Right renal pelvis (tissue), 4 donors: ENCODE measurements around the gene SOHLH2. TPM values are rescaled to one million over a fixed set of nuclear protein-coding genes. Genes with fewer than 3 reads are reported as not detected.

ENCODE experiments used
- DNase-seq, 4 donors: peaks; one replicate each; pipeline ENCODE4 v3.0.0-alpha.2; 2013; ENCODE audit warnings: low read depth in 4 of 4, low spot score in 3 of 4, missing footprints in 1 of 4
- polyA plus RNA-seq, 4 donors: library from polyadenylated mRNA; unstranded; fragments of 120-200 nt; gene quantifications; one replicate each; pipeline ENCODE4 v1.2.1, GENCODE V29; 2013; ENCODE audit not compliant: insufficient read length in 4 of 4

The SOHLH2 gene
- polyA plus RNA-seq, 4 donors, result 1.3 to 3.7 (median 3.4) TPM

DNA sequence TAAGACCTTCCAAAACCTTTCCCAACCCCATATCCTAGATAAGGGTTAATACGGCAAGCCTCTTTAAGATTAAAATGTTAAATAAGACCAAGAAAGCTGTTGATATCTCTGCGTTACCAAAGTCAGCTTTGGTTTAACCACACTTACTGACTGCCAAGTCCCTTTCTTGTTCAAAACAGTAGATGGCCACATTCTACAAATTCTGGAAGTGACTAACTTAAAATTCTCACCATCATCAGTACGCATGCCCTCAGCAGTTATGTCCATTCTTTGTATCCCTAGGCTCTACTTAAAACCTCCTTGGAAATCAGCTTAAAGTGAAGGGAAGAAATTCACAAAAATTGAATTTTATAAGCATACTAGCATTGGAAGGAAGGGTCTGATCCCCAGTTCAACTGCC lies 23.6 kb downstream of the SOHLH2 start:
- DNase-seq, result no peak

DNA sequence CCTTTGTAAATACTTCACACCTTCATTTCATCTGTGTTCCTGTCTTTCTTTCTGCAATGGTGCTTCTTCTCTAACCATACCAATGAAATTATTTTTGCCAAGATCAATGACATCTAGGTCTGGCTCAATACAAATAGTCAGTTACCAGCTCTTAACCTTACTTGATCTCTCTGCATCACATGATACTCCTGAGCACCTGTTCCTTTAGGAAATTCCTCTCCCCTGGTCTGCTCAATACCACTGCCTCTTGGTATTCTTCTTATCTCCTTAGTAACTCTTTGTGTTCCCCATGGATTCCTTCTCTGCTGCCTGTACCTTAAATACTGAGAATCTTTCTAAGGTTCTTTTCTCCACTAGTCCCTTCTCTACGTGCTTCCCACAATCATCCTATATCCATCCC lies 25.9 kb downstream of the SOHLH2 start:
- no peak for DNase-seq

GRCh38 chr13:36183901-36184300 lies 30.5 kb downstream of the SOHLH2 start:
- DNase-seq, result no peak

GRCh38 chr13:36175621-36176020 lies 38.7 kb downstream of the SOHLH2 start:
- no peak for DNase-seq

GRCh38 chr13:36174923-36175322 lies 39.4 kb downstream of the SOHLH2 start:
- DNase-seq, result no peak

DNA sequence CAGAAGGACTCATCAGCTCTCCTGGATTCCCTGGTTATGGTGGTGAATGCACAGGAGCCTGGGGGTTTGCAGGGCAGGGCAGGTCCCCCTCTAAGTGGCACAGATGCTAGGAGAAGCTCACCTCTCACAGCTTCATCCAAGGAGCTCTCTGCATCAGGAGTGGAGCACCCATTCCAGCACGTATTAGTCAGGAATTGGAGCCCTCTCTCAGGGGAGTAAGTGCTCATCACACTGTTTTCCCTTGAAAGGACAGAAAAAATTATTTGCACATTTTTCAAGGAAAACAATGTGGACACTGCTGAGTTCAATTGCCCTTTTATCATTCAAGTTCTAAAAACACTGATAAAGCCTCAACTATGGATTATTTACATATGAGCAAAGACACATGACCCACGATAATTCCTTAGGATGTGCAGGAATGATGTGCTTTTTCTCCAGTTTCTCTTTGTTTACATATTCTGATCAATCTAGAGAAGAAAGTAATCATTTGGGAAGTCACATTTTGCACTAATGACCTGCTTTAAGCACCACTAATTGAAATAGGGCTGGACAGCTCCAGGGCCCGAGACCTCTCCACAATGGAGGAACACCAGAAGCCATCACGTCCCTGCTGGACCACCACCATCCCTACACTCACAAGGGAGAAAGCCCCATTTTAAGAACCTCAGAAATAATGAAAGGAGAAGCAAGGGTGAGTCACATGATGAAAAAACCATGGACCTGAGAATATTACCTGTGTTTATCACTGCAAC lies 40.6 kb downstream of the SOHLH2 start:
- DNase-seq, result no peak

DNA sequence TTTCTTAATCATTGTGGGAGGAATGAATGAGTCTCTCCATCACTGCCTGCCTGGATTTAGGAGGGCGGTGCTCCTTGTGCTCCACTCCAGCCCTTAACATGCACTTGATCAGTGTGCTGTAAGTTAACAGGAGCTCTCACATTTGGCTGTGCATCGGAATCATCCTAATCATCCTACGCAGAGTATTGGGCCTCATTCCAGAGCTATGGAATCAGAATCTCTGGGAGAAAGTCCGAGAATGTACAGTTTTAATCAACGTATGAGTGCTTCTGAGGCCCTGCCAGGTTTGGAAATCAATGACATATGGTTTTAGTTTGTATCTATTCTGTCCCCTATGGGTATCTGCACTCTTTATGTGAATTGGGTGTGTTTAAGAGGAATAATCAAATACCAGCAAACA lies 48.3 kb downstream of the SOHLH2 start:
- no peak for DNase-seq

DNA sequence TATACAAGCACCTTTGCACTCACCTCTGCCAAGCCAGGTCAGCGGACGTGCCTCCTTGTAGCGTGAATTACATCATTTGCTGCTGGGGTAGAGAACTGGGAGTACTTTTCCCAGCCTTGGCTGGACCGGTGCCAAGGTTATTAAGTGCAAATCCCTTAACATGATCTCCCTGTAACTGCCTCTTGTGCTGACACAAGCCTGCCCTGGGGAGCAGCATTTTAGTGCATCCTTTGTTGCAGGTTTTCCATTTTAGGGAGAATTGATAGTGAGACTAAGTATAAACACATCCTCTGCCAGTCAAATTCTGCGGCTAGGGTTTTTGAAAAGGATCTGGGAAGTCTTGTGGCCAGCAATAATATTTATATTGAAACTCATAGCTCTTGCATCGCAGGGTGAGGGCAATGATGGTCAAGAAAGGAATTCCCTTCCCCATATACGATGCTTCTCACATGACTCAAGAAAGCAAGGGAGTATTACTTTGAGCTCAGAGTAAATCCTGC lies 50.5 kb downstream of the SOHLH2 start:
- DNase-seq, result peak; percentile 25 to 64 (median 40)

GRCh38 chr13:36163286-36163685 lies 51.1 kb downstream of the SOHLH2 start:
- DNase-seq, result no peak

DNA sequence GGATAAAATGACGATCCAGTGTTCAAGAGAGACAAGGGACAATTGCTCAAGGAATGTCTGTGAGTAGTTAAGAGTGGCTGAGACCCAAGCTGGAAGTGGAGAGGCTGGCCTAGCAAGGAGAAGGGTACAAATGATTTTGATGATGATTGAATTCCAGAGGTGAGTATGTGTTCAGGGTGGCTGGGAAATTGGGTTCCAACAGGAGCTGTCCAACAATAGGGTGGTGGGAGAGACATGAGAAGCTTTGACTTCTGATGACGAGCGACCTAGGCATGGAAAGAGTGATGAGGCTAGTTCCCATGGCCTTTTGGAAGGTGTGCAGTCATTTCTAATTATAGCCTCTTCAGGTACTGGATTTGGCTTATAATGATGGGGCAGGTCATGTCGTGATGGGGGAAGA lies 54.1 kb downstream of the SOHLH2 start:
- DNase-seq, result no peak

DNA sequence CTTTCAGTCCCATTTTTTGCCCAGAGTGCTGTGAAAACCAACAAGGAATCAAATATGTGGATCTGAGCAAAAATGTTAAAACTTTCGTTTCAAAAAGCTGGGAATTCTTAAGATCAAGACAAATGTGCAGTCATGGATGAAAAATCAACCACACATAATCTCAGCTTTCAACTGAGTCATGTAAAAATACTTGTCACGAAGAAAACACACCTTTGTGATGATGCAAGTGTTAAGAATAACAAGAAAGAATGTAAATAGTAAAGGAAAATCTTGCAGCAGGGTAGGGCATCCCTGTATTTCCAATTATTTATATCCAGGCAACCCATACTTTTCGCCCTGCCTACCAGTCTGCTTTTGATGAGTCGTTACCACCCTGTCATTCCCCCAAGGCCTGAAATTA lies 55.7 kb downstream of the SOHLH2 start:
- no peak for DNase-seq

- DNase-seq, result no peak
Observed at GRCh38 chr13:36157480-36157879, 56.9 kb downstream of the SOHLH2 start.

DNA sequence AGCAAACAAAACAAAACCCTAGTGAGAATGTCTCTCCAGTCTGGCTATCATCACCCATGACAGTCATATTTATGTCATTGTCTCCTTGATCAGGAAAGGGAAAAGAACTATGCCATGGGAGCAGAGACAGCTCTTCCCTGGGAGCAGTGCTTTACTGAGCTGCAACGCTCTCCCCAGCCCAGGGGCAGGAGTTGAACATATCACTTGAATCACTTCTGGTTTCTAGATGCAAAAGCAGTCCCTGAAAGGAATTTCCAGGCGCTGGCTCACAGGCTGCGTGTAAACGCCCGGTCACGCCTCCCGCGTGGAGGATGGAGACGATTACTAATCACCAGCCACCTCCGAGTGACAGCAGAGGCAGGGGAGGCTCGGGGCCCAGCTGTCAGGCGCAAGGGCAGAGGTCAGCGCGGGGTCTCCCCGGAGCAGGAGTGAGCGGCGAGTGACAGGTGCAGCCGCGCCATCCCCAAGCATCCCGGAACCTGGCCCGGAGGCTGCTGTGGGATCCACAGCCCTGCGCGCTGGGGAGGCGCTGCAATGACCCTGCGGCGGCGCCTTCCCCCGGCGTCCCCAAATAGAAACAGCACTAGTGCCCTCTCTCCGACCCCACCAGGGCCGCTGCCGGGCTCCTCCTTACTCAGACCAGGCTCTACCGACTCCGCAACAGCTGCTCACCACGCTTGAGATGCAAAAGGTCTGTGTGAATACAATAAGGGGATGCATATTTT lies 59.6 kb downstream of the SOHLH2 start:
- DNase-seq, result peak in 1 of 4 donors; percentile 5

DNA sequence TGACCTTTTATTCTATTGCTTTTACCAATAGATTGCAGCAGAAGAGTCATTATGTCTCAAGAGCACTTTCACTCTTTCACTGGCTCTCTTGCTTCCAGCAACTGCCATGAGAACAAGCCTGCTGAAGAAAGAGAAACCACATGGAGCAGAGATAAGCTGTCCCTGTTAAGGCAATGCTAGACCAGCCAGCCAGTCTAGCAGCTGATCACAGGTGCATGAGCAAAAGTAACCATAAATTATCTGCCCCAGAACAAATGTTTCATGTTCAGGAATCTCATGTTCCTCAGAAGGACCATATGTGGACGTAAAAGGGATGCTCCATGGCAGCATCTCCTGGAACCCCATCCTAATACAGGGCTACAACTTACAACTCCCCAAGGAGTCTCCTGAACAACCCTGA lies 62.8 kb downstream of the SOHLH2 start:
- no peak for DNase-seq

- DNase-seq, result no peak
Observed at GRCh38 chr13:36148446-36148845, 65.9 kb downstream of the SOHLH2 start.

DNA sequence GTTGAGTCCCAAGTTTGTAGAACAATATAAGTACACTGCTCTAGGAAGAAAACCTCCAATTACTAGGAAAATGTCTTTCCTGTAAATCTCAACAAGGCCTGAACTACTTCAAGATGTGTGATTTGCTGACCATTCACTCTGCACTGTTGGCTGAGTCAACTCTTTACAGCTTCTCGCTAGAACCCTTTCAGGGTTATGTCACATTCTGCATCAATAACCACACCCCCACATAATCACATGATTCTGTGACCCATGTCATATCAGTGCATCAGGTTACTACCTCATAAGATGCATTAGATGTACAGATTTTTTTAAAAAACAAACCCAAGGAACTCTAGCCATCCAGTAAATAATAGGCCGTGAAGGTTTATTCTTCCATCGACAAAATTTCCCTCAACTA lies 67.0 kb downstream of the SOHLH2 start:
- DNase-seq, result no peak

GRCh38 chr13:36146511-36147269 lies 67.7 kb downstream of the SOHLH2 start:
- DNase-seq, result no peak

DNA sequence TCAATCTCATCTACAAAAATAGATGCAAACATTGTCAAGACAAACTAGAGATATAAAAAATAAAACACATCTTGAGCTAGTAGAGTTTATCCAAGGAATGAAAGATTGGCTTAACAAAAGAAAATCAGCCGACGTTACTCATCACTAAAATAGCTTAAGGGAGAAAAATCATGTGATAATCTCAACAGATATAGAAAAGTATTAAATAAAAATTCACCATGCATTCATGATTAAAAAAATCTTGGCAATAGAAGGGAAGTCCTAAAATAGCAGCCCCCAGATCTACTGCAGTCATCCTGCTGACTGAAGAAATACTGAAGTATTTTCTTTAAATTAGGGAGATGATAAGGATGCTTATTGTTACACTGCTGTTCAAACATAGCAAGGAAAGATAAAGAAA lies 70.6 kb downstream of the SOHLH2 start:
- DNase-seq, result no peak

- DNase-seq, result no peak
Observed at GRCh38 chr13:36142735-36143134, 71.6 kb downstream of the SOHLH2 start.

DNA sequence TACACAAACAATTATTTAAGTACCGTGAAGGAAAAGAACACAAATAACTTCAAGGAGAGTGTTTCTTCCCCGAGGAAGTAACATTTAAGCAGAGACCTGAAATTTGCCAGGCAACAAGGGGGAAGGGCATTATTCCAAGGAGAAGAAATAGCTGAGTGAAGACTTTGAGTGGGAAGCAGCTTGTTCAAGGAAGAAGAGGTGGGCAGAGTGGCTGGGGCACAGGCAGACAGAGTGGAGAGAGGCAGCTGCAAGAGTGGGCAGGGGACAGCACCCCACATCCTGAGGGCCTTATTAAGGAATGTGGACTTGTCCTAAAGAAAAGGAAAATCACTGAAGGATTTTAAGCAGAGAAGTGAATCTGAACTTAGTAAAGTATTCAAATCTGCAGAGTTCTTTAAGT lies 78.5 kb downstream of the SOHLH2 start:
- DNase-seq, result no peak

DNA sequence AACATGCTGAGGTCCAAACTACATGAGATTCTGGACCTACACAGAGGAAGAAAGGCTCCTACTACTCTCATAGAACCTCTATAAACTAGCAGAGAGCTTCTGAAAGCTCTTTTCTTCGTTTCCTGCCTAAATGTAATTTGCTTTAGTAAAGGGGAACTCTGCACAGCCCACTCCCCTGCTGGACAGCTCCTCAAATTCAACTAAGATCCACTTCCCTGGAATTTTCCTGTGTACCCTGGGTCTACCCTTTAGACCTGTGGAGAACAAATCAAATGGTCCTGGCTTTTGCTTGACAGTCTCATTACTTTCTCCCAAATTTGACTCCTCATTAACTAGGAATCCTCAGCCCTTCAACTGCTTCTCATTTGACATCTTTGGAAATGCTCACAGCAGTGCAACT lies 79.7 kb downstream of the SOHLH2 start:
- no peak for DNase-seq
